ENCODE measurements around the gene UGDH.
"Not testable (repeated sequence)": the region's sequence is repeated elsewhere in the genome, so short reads cannot be mapped to it uniquely, and the experiment has no call there.

Gene UGDH

DNA sequence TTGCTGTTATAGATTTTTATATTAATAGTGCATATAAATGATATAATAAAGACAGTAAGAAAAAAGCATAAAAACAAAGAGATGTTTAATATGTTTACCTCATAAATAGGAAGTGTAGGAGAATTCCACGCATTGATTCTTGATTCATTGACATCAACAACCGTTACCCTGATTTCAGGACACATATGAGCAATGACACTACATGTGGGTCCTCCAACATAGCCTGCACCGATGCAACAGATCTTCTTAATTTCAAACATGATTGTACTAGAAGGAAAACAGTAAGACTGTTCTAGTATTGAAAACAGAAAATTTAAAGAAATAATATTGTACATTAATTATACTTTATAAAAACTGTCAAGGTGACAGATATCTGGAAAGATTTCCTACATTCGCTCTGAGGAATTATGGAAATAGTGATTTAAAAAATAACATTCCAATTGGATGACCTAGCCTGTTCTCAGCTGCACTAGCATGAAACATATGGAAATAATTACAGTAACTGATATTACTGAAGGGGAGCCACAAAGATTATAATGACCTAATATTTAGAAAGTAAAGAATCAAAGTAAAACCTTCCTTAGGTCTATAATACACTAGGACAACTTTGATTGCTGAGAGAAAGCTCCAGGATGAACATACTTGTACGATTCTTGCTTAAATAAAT, 5.9 kb downstream of the UGDH start:
- Histone ChIP-seq H3K27me3 (no peaks in the 10 kb centered on the region), H3K4me1 (peaks cover 0 to 40% (median 5%) of the 10 kb centered on the region in 4 donors), H3K36me3 (peaks cover 11 to 24% (median 14%) of the 10 kb centered on the region in 3 donors), H3K9me3 (no peaks in the 10 kb centered on the region), H3K4me3 (no peak overlapping the region), H3K27ac (no peak overlapping the region)
- no peak for DNase-seq
- TF ChIP-seq, protein P1, sequence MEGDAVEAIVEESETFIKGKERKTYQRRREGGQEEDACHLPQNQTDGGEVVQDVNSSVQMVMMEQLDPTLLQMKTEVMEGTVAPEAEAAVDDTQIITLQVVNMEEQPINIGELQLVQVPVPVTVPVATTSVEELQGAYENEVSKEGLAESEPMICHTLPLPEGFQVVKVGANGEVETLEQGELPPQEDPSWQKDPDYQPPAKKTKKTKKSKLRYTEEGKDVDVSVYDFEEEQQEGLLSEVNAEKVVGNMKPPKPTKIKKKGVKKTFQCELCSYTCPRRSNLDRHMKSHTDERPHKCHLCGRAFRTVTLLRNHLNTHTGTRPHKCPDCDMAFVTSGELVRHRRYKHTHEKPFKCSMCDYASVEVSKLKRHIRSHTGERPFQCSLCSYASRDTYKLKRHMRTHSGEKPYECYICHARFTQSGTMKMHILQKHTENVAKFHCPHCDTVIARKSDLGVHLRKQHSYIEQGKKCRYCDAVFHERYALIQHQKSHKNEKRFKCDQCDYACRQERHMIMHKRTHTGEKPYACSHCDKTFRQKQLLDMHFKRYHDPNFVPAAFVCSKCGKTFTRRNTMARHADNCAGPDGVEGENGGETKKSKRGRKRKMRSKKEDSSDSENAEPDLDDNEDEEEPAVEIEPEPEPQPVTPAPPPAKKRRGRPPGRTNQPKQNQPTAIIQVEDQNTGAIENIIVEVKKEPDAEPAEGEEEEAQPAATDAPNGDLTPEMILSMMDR (IDR thresholded peaks at IDR 0.05) = no peak
- intact Hi-C loops (cut with DNase I; ENCODE audit: low total_unique reads) = no loop called here

DNA sequence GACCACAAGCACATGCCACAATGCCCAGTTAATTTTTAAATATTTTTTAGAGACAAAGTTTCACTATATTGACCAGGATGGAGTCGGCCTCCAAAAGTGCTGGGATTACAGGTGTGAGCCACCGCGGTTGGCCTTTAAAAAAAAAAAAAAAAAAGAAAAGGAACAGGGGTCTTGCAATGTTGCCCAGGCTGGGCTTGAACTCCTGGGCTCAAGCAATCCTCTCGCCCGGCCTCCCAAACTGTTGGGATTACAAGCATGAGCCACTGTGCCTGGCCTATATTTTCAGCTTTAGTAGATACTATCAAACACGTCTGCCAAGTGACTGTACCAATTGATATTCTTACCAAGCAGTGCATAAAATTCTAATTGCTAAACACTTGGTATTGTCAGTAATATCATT, 8.8 kb downstream of the UGDH start:
- TF ChIP-seq, protein P1 (IDR thresholded peaks at IDR 0.05) = no peak
- peaks cover 11 to 34% (median 22%) of the 10 kb centered on the region in 3 donors for H3K36me3 ChIP-seq

DNA sequence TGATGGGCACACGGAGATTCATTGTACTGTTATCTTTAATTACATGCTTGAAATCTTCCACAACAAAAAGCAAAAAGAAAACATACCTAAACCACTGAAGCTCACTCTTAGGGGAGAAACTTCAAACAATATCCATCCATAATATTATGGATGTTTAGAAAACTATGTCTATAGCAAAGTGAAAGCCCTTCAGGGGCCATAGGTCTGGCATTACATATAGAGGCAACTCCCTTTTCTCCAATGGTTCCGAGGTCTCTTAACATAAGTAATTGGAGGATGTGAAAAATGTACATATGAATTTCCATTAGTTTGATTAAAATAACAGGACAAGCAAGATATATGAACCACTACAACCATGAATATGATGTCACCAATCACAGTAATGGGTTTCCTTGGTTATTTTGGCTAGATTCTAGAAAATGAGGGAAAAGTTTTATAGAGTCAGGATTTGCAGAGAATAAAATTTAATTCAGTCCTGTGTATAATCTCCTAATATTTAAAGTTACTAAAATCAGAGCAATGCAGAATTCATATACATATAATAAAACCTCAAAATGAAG, 10.8 kb downstream of the UGDH start:
- no peak for DNase-seq
- Histone ChIP-seq H3K27me3 (no peaks in the 10 kb centered on the region), H3K4me3 (no peak overlapping the region), H3K9me3 (no peaks in the 10 kb centered on the region), H3K36me3 (peaks cover 14 to 40% (median 39%) of the 10 kb centered on the region in 3 donors), H3K27ac (no peak overlapping the region), H3K4me1 (peaks cover 0 to 4% (median 0%) of the 10 kb centered on the region in 4 donors)
- intact Hi-C loops (cut with DNase I; ENCODE audit: low total_unique reads) = no loop called here
- TF ChIP-seq, protein P1 (IDR thresholded peaks at IDR 0.05) = no peak

More for the DNA sequence above, 8.8 kb downstream of the UGDH start:
- intact Hi-C loops (cut with DNase I; ENCODE audit: low total_unique reads) = no loop called here
- no peaks in the 10 kb centered on the region for H3K9me3 ChIP-seq
- peaks cover 0 to 20% (median 0%) of the 10 kb centered on the region in 4 donors for H3K4me1 ChIP-seq
- H3K27me3 ChIP-seq = no peaks in the 10 kb centered on the region
- no peak overlapping the region for H3K4me3 ChIP-seq
- no peak overlapping the region for H3K27ac ChIP-seq
- DNase-seq = no peak

DNA sequence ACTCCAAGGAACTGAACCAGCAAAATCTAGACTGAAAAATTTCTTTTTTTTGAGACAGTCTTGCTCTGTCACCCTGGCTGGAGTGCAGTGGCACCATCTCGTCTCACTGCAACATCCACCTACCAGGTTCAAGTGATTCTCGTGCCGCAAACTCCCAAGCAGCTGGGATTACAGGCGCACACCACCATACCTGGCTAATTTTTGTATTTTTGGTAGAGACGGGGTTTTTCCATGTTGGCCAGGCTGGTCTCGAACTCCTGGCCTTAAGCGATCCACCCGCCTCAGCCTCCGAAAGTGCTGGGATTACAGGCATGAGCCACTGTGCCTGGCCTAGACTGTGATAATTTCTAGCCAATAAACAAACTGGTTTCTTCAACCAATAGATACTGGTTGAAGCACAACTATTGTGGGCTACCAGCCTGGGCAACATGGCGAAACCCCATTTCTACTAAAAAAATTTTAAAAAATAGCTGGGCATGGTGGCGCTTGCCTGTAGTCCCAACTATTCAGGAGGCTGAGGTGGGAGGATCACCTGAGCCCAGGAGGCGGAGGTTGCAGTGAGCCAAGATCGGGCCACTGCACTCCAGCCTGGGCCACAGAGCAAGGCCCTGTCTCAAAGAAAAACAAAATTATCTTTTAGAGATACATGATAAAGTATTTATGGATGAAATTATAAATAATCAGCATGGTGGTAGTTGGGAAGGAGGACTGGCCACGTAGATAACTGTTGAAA, 11.4 kb downstream of the UGDH start:
- H3K4me1 ChIP-seq; intact Hi-C loops (cut with DNase I; ENCODE audit: low total_unique reads): not testable (repeated sequence)

DNA sequence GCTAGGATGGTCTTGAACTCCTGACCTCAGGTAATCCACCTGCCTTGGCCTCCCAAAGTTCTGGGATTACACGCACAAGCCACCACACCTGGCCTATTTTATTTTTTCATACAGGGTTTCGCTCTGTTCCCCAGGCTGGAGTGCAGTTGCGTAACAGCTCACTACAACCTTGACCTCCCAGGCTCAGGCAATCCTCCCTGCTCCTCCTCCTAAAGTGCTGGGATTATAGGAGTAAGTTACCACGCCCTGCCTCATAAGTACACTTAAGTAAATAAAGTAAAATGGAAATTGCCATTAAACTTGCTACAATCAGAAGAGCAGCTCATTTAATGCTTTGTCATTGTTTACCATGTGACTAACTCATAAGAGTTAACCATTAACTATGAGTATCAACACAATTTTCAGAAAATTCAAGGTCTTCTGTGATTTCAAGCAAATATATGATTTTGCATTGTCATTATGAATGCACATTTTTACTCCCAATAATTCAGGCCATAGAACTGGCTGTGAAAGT, 12.3 kb downstream of the UGDH start:
- H3K27me3 ChIP-seq = no peaks in the 10 kb centered on the region
- TF ChIP-seq, protein P1 (IDR thresholded peaks at IDR 0.05) = no peak
- peaks cover 22 to 52% (median 47%) of the 10 kb centered on the region in 3 donors for H3K36me3 ChIP-seq
- H3K9me3 ChIP-seq = no peaks in the 10 kb centered on the region
- H3K27ac ChIP-seq = no peak overlapping the region
- DNase-seq = no peak
- H3K4me3 ChIP-seq = no peak overlapping the region
- no peaks in the 10 kb centered on the region for H3K4me1 ChIP-seq
- intact Hi-C loops (cut with DNase I; ENCODE audit: low total_unique reads) = no loop called here

More for the DNA sequence above, 11.4 kb downstream of the UGDH start:
- H3K36me3 ChIP-seq = peaks cover 18 to 46% (median 40%) of the 10 kb centered on the region in 3 donors
- H3K4me3 ChIP-seq, H3K27ac ChIP-seq, H3K9me3 ChIP-seq, H3K27me3 ChIP-seq, DNase-seq: not testable (repeated sequence)

DNA sequence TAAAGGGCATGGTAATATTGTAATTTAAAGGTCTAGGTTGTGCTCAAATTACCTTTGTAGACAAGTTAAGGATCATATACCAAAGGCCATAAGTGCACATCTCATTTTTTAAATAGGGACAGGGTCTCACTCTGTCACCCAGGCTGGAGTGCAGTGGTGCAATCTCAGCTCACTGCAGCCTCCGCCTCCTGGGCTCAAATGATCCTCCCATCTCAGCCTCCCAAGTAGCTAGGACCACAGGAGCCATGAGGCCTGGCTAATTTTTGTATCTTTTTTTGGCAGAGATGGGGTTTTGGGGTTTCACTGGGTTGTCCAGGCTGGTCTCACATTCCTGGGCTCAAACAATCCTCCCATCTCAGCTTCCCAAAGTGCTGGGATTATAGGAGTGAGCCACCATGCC, 13.0 kb downstream of the UGDH start:
- H3K27me3 ChIP-seq; H3K4me3 ChIP-seq; H3K27ac ChIP-seq; intact Hi-C loops (cut with DNase I; ENCODE audit: low total_unique reads); DNase-seq; H3K4me1 ChIP-seq; H3K9me3 ChIP-seq: not testable (repeated sequence)
- H3K36me3 ChIP-seq = peaks cover 22 to 59% (median 48%) of the 10 kb centered on the region in 3 donors

Measured in tibial artery (tissue), 4 donors.